ENCODE measurements around the gene RNF215.

DNA sequence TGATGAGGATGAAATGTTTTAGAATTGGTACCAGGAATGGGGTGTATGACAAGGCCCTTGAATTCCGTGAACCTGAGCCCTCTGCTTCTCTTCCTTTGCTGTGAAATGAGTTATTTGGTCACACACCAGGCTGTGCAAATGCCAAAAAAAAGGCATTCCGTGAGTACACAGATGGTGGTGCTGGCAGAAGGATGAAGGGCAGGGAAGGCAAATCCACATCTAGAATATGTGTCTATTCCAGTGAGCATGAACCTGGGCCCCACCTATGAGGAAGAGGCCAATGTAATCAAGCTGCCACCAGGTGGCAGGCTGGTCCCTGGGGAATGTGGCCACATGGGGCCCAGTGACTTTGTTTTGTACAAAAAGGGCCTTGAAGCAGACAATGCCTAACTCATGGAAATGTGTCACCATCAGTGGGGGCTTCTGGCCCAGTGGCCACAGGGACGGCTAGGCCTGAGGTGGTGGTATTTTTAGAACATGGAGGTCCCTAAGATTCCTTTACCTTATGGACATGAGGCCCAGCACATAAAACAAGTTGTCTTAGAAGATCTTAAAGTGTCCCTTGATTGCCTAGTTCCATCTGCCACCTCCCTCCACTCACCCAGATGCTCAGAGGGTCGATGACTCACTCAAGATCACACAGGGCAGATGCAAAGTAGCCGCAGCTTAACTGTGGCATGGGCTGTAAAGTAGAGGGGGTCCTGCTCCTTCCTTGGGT is 3.9 kb upstream of the RNF215 start:
- TF ChIP-seq, protein P1, sequence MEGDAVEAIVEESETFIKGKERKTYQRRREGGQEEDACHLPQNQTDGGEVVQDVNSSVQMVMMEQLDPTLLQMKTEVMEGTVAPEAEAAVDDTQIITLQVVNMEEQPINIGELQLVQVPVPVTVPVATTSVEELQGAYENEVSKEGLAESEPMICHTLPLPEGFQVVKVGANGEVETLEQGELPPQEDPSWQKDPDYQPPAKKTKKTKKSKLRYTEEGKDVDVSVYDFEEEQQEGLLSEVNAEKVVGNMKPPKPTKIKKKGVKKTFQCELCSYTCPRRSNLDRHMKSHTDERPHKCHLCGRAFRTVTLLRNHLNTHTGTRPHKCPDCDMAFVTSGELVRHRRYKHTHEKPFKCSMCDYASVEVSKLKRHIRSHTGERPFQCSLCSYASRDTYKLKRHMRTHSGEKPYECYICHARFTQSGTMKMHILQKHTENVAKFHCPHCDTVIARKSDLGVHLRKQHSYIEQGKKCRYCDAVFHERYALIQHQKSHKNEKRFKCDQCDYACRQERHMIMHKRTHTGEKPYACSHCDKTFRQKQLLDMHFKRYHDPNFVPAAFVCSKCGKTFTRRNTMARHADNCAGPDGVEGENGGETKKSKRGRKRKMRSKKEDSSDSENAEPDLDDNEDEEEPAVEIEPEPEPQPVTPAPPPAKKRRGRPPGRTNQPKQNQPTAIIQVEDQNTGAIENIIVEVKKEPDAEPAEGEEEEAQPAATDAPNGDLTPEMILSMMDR (IDR thresholded peaks at IDR 0.05) = peak; percentile 75 to 95 (median 90)
- TF ChIP-seq POLR2A (IDR thresholded peaks at IDR 0.05) = no peak
